Neural progenitor cell (in vitro differentiated cells): ENCODE data around the gene CASK.

Source experiments
- CTCF ChIP-seq: fragments of 200-600 bp; sonication (generic); IDR thresholded peaks from 2 replicates; pipeline ENCODE4 v1.5.1; 2017; ENCODE audit warnings: antibody characterized with exemption, mild to moderate bottlenecking
- EZH2phosphoT487 ChIP-seq: fragments of 200-600 bp; sonication (generic); IDR thresholded peaks from 2 replicates; pipeline ENCODE4 v1.6.1; 2017; ENCODE audit warnings: antibody characterized with exemption

GRCh38 chrX:41932885-41933284 lies 9.5 kb upstream of the CASK start:
- no peak for TF ChIP-seq CTCF
- no peak for TF ChIP-seq EZH2phosphoT487
